ENCODE results near the gene RING1.

RING1 gene

GRCh38 chr6:33208091-33208967, at the start of gene RING1:
Gene RING1 (plus strand): TSS chr6:33208500. CDS start chr6:33208823, 323 bp downstream.
- DNase-seq (ENCODE audit: low read depth in 2 of 3, low spot score in 2 of 3) = peak; percentile 67 to 72 (median 68)

- DNase-seq (ENCODE audit: low read depth in 2 of 3, low spot score in 2 of 3) = no peak
Observed at GRCh38 chr6:33160096-33160495, 48.2 kb upstream of the RING1 start.

GRCh38 chr6:33160728-33161344, 47.5 kb upstream of the RING1 start:
- DNase-seq (ENCODE audit: low read depth in 2 of 3, low spot score in 2 of 3) = no peak

- DNase-seq (ENCODE audit: low read depth in 2 of 3, low spot score in 2 of 3) = peak; percentile 71 to 87 (median 77)
Observed at GRCh38 chr6:33161354-33162331, 46.7 kb upstream of the RING1 start.

GRCh38 chr6:33163540-33163939, 44.8 kb upstream of the RING1 start:
- no peak for DNase-seq (ENCODE audit: low read depth in 2 of 3, low spot score in 2 of 3)

GRCh38 chr6:33164176-33164575, 44.1 kb upstream of the RING1 start:
- no peak for DNase-seq (ENCODE audit: low read depth in 2 of 3, low spot score in 2 of 3)

- DNase-seq (ENCODE audit: low read depth in 2 of 3, low spot score in 2 of 3) = no peak
Observed at GRCh38 chr6:33164665-33165373, 43.5 kb upstream of the RING1 start.

GRCh38 chr6:33165581-33166258, 42.6 kb upstream of the RING1 start:
- no peak for DNase-seq (ENCODE audit: low read depth in 2 of 3, low spot score in 2 of 3)

GRCh38 chr6:33166363-33166762, 41.9 kb upstream of the RING1 start:
- DNase-seq (ENCODE audit: low read depth in 2 of 3, low spot score in 2 of 3) = no peak

GRCh38 chr6:33166811-33167210, 41.5 kb upstream of the RING1 start:
- DNase-seq (ENCODE audit: low read depth in 2 of 3, low spot score in 2 of 3) = no peak

- no peak for DNase-seq (ENCODE audit: low read depth in 2 of 3, low spot score in 2 of 3)
Observed at GRCh38 chr6:33167374-33168283, 40.7 kb upstream of the RING1 start.

GRCh38 chr6:33168284-33168601, 40.1 kb upstream of the RING1 start:
- DNase-seq (ENCODE audit: low read depth in 2 of 3, low spot score in 2 of 3) = no peak

- no peak for DNase-seq (ENCODE audit: low read depth in 2 of 3, low spot score in 2 of 3)
Observed at GRCh38 chr6:33168639-33169038, 39.7 kb upstream of the RING1 start.

GRCh38 chr6:33169291-33170175, 38.8 kb upstream of the RING1 start:
- no peak for DNase-seq (ENCODE audit: low read depth in 2 of 3, low spot score in 2 of 3)

GRCh38 chr6:33170176-33171015, 37.9 kb upstream of the RING1 start:
- no peak for DNase-seq (ENCODE audit: low read depth in 2 of 3, low spot score in 2 of 3)

GRCh38 chr6:33171016-33171879, 37.1 kb upstream of the RING1 start:
- no peak for DNase-seq (ENCODE audit: low read depth in 2 of 3, low spot score in 2 of 3)

Measured in activated CD8-positive, alpha-beta memory T cell treated with anti-CD3 and anti-CD28 coated beads for 48 hours (primary cell).